K562 (cell line): ENCODE results near the gene CCNL1. TPM values are rescaled to one million over a fixed set of nuclear protein-coding genes. Genes with fewer than 3 reads are reported as not detected.
A peak's percentile ranks its signal among the peaks of the same experiment; 100 is the strongest.

Experiments
- ATAC-seq: fragments of 200-7000 bp; cut with Tn5 transposase; 3 replicates; pipeline ENCODE4 v1.9.1; 2020; ENCODE audit warnings: moderate library complexity
- BruUV-seq: library from RNA; stranded (reverse); fragments of 400-500 nt; replicated peaks from 2 replicates; lab custom pipeline; 2021; lab: Mats Ljungman, UMichigan
- CTCF ChIA-PET: fragments of 300-600 bp; formaldehyde crosslinking; extraction: SDS; loops from one replicate; lab custom pipeline; 2021; ENCODE audit warnings: low intra/inter-chr PET ratio; lab: Yijun Ruan, JAX
- POLR2A ChIA-PET: fragments of 300-600, 350-650 bp; sonication (Branson Sonifier 250); formaldehyde crosslinking; extraction: SDS; loops from one replicate; lab custom pipeline; 2021; ENCODE audit warnings: antibody characterized with exemption, inconsistent platforms; lab: Yijun Ruan, JAX
- DNase-seq, 4 experiments: peaks; one replicate each; pipeline versions ENCODE4 v3.0.0 to v3.0.0-alpha.2; 2011 to 2018; ENCODE audit warnings: low spot score in 3 of 4, mixed read lengths in 3 of 4; ENCODE audit errors: extremely low read depth in 1 of 4
- FAIRE-seq: peaks from 2 replicates; lab custom pipeline; 2011; peaks lifted over from hg19 to GRCh38; lab: Jason Lieb, UNC
- H2AFZ ChIP-seq: 2 replicates; pipeline ENCODE4 v1.6.0; 2011; ENCODE audit warnings: low read depth, low read length, control low read depth, inconsistent platforms
- H3K27ac ChIP-seq: fragments of 200-600 bp; 3 replicates; pipeline ENCODE4 v1.8.0; 2011; ENCODE audit warnings: low read depth, mild to moderate bottlenecking, control low read depth, inconsistent platforms, low read length, moderate library complexity, mixed read lengths; ENCODE audit errors: extremely low read depth
- H3K27me3 ChIP-seq, 2 experiments: fragments of 300-600 bp in 1 of 2; 2 replicates in 1 of 2; 3 replicates in 1 of 2; pipeline versions ENCODE4 v1.6.0 to v1.8.0; 2011; ENCODE audit warnings: inconsistent platforms in 2 of 2, low read length in 2 of 2, mild to moderate bottlenecking in 1 of 2, mixed read lengths in 1 of 2, moderate library complexity in 1 of 2; ENCODE audit not compliant: control insufficient read depth in 2 of 2, insufficient read depth in 2 of 2
- H3K36me3 ChIP-seq: fragments of 300-600 bp; 3 replicates; pipeline ENCODE4 v1.8.0; 2011; ENCODE audit warnings: mild to moderate bottlenecking, low read length, inconsistent platforms; ENCODE audit not compliant: control insufficient read depth, insufficient read depth
- H3K4me1 ChIP-seq, 2 experiments: fragments of 200-600 bp in 1 of 2; replicated peaks in 1 of 2; 2 replicates in 1 of 2; 3 replicates in 1 of 2; pipeline versions ENCODE4 v1.5.1 to v1.8.0; 2011; ENCODE audit warnings: inconsistent platforms in 2 of 2, low read length in 2 of 2, mild to moderate bottlenecking in 1 of 2, mixed read lengths in 1 of 2, moderate library complexity in 1 of 2; ENCODE audit not compliant: control insufficient read depth in 2 of 2, insufficient read depth in 2 of 2
- H3K4me2 ChIP-seq: 2 replicates; pipeline ENCODE4 v1.6.1; 2011; ENCODE audit warnings: low read length, control low read depth, inconsistent platforms, mixed read lengths; ENCODE audit not compliant: insufficient read depth
- H3K4me3 ChIP-seq: fragments of 200-600 bp; sonication (generic), shearing (Covaris generic); 2 replicates; pipeline ENCODE4 v1.5.1; 2016; ENCODE audit warnings: control low read depth, inconsistent platforms
- H3K79me2 ChIP-seq: fragments of 200-600 bp; 3 replicates; pipeline ENCODE4 v1.8.0; 2011; ENCODE audit warnings: low read length, inconsistent platforms; ENCODE audit not compliant: control insufficient read depth, insufficient read depth
- H3K9ac ChIP-seq, 2 experiments: 2 replicates each; pipeline versions ENCODE4 v1.6.0 to v1.6.1; 2011; ENCODE audit warnings: low read depth in 2 of 2, low read length in 2 of 2, control low read depth in 1 of 2, inconsistent platforms in 1 of 2, mild to moderate bottlenecking in 1 of 2, mixed read lengths in 1 of 2; ENCODE audit not compliant: insufficient read depth in 1 of 2
- H3K9me1 ChIP-seq: one replicate; pipeline ENCODE4 v1.6.0; 2011; ENCODE audit warnings: inconsistent platforms, mild to moderate bottlenecking, low read length, moderate library complexity; ENCODE audit not compliant: control insufficient read depth, insufficient read depth
- H3K9me3 ChIP-seq: replicated peaks from 2 replicates; pipeline ENCODE4 v1.5.1; 2011; ENCODE audit warnings: low read depth, low read length, inconsistent platforms; ENCODE audit not compliant: control insufficient read depth, insufficient read depth
- H4K20me1 ChIP-seq: replicated peaks from 2 replicates; pipeline ENCODE4 v1.6.1; 2011; ENCODE audit warnings: low read length, inconsistent platforms, mixed read lengths; ENCODE audit not compliant: control insufficient read depth, insufficient read depth
- ADNP ChIP-seq: fragments of 200-800 bp; sonication (Bioruptor generic); IDR thresholded peaks from 2 replicates; pipeline ENCODE4 v1.6.1; 2016; ENCODE audit warnings: missing genetic modification characterization, missing compliant biosample characterization
- ARHGAP35 ChIP-seq: fragments of 450-650 bp; IDR thresholded peaks from 2 replicates; pipeline ENCODE4 v1.6.1; 2018; ENCODE audit not compliant: partially characterized antibody
- GABPA ChIP-seq: fragments of 200-800 bp; sonication (Bioruptor generic); conservative IDR thresholded peaks from 2 replicates; pipeline ENCODE4 v1.6.1; 2016; ENCODE audit warnings: low read depth, missing genetic modification characterization, missing compliant biosample characterization
- HLTF ChIP-seq: fragments of 450-650 bp; IDR thresholded peaks from 2 replicates; pipeline ENCODE4 v1.6.1; 2016
- L3MBTL2 ChIP-seq: fragments of 450-650 bp; IDR thresholded peaks from 2 replicates; pipeline ENCODE4 v1.6.1; 2016; ENCODE audit warnings: mild to moderate bottlenecking, moderate library complexity
- PHB ChIP-seq: fragments of 250-450 bp; sonication (Bioruptor Pico); IDR thresholded peaks from 2 replicates; pipeline ENCODE4 v1.5.0; 2021
- RAD21 ChIP-seq, 2 experiments: fragments of 250-450 bp in 1 of 2; fragments of 450-650 bp in 1 of 2; sonication (Bioruptor Pico) in 1 of 2; formaldehyde crosslinking in 1 of 2; IDR thresholded peaks in 1 of 2; conservative IDR thresholded peaks in 1 of 2; 2 replicates each; pipeline versions ENCODE4 v1.4.0 to v1.8.0; 2020 to 2022; ENCODE audit warnings: mild to moderate bottlenecking in 2 of 2, moderate library complexity in 1 of 2
- SIN3A ChIP-seq, 2 experiments: fragments of 150-350 bp in 1 of 2; IDR thresholded peaks; 2 replicates each; pipeline ENCODE4 v1.6.1; 2011 to 2016; ENCODE audit warnings: borderline replicate concordance in 2 of 2, low read depth in 2 of 2, low read length in 2 of 2, mild to moderate bottlenecking in 2 of 2, moderate library complexity in 2 of 2; ENCODE audit not compliant: control insufficient read depth in 1 of 2
- WGBS: fragments of 100-300 bp; shearing (Covaris generic); methylation state at CpG from one replicate; pipeline ENCODE4 v1.1.6; 2016; ENCODE audit warnings: low coverage, mixed read lengths; ENCODE audit not compliant: insufficient coverage; ENCODE audit errors: missing lambda C conversion rate; 5-methylcytosine and 5-hydroxymethylcytosine counted together
- in situ Hi-C: fragments of 300-500 bp; cut with MboI; formaldehyde crosslinking; loops from 4 replicates; pipeline ENCODE4 v1.15.0; 2018; ENCODE audit warnings: inconsistent platforms, mixed read lengths
- intact Hi-C: fragments of 100-400 bp; cut with micrococcal nuclease; formaldehyde crosslinking; loops from 2 replicates; pipeline ENCODE4 v1.14.2; 2022
- polyA plus RNA-seq, 8 experiments: library from polyadenylated mRNA; depleted of rRNA in 4 of 8; stranded (reverse) in 5 of 8; unstranded in 3 of 8; fragments of >200 nt; fragmentation: Nextera tagmentation in 2 of 8; fragmentation: Illumina TruSeq in 1 of 8; extraction: Ambion mirVana in 2 of 8; extraction: Trizol in 1 of 8; gene quantifications; 2 replicates each; pipeline versions ENCODE4 v1.2.1 to v1.2.3, GENCODE V29; 2011 to 2014; ENCODE audit warnings: inconsistent platforms in 1 of 8, missing spikeins in 1 of 8
- total RNA-seq, 7 experiments: library from RNA; depleted of rRNA in 6 of 7; stranded (reverse); fragments of >200 nt in 6 of 7; fragmentation: Illumina TruSeq in 2 of 7; extraction: Trizol in 2 of 7; gene quantifications; 2 replicates each; pipeline versions ENCODE4 v1.2.1 to v1.2.3, GENCODE V29; 2011 to 2021; ENCODE audit warnings: low replicate concordance in 1 of 7
- TF ChIP-seq, protein P1 (sequence below): fragments of 200-800 bp; sonication (Bioruptor generic); IDR thresholded peaks from 2 replicates; pipeline ENCODE4 v1.6.1; 2017; ENCODE audit warnings: missing genetic modification characterization, missing compliant biosample characterization
- TF ChIP-seq, protein P2 (sequence below): fragments of 250-450 bp; sonication (Bioruptor Pico); IDR thresholded peaks from 2 replicates; pipeline ENCODE4 v1.4.0; 2020

CCNL1 gene
- total and polyA plus RNA-seq, 9 of the 15 experiments (the other 6 are each of a cell fraction or from before 2014, with no cell fraction given), result 16.1 to 186 (median 132) TPM

GRCh38 chr3:157130467-157131251, 29.3 kb downstream of the CCNL1 start (continued):
- TF ChIP-seq GABPA (no peak), HLTF (no peak)
- TF ChIP-seq, protein P1, sequence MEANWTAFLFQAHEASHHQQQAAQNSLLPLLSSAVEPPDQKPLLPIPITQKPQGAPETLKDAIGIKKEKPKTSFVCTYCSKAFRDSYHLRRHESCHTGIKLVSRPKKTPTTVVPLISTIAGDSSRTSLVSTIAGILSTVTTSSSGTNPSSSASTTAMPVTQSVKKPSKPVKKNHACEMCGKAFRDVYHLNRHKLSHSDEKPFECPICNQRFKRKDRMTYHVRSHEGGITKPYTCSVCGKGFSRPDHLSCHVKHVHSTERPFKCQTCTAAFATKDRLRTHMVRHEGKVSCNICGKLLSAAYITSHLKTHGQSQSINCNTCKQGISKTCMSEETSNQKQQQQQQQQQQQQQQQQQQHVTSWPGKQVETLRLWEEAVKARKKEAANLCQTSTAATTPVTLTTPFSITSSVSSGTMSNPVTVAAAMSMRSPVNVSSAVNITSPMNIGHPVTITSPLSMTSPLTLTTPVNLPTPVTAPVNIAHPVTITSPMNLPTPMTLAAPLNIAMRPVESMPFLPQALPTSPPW, result peak; percentile 42; the same call in 1 of the 2 replicates

- 44% methylated on average over 20 of the region's 20 CpGs for WGBS
- ChIA-PET CTCF (interaction anchor here (0.6 to 1.1 kb wide), 3 partner anchors 457 to 978 kb away, joined by 3 to 4 read pairs (median 4); no protein-coding TSS in a partner anchor), POLR2A (interaction anchor here (0.6 kb wide), 2 partner anchors 14 to 1157 kb away, joined by 3 to 5 read pairs; no protein-coding TSS in a partner anchor)
- no peaks in the 10 kb centered on the region for H3K79me2 ChIP-seq
- DNase-seq (peak in 1 of 4 experiments; percentile 19), ATAC-seq (peak; percentile 33), FAIRE-seq (no peak)
- H3K36me3 ChIP-seq, result no peaks in the 10 kb centered on the region
- no peaks in the 10 kb centered on the region for H4K20me1 ChIP-seq
- H3K4me2 ChIP-seq, result peak overlapping the region; percentile 43; the same call in 1 of the 2 replicates
- no peaks in the 10 kb centered on the region for H3K9me3 ChIP-seq
- peak overlapping the region; percentile 40 to 83 for H3K9ac ChIP-seq
- intact Hi-C loops (loop anchor here (1.0 to 10.0 kb wide), 6 partner anchors 15 to 215 kb away; no protein-coding TSS in a partner anchor), in situ Hi-C loops (loop anchor here (10.0 to 25.0 kb wide), 2 partner anchors 445 to 593 kb away; no protein-coding TSS in a partner anchor)
- no peak overlapping the region for H3K4me3 ChIP-seq
- H3K27ac ChIP-seq, result peak overlapping the region; percentile 48; the same call in 2 of the 3 replicates
- H2AFZ ChIP-seq, result peak overlapping the region; percentile 92
- BruUV-seq, result no TSS peak
- H3K9me1 ChIP-seq, result no peaks in the 10 kb centered on the region
- H3K4me1 ChIP-seq, result peaks cover 29 to 68% of the 10 kb centered on the region in 2 experiments
- H3K27me3 ChIP-seq, result no peaks in the 10 kb centered on the region
- TF ChIP-seq ARHGAP35, result no peak
- TF ChIP-seq ADNP (tag), result no peak
- TF ChIP-seq SIN3A (IDR thresholded peaks at IDR 0.05; ENCODE audit: borderline replicate concordance in 2 of 2, control insufficient read depth in 1 of 2, low read depth in 2 of 2, low read length in 2 of 2), result no peak
- TF ChIP-seq, protein P2, sequence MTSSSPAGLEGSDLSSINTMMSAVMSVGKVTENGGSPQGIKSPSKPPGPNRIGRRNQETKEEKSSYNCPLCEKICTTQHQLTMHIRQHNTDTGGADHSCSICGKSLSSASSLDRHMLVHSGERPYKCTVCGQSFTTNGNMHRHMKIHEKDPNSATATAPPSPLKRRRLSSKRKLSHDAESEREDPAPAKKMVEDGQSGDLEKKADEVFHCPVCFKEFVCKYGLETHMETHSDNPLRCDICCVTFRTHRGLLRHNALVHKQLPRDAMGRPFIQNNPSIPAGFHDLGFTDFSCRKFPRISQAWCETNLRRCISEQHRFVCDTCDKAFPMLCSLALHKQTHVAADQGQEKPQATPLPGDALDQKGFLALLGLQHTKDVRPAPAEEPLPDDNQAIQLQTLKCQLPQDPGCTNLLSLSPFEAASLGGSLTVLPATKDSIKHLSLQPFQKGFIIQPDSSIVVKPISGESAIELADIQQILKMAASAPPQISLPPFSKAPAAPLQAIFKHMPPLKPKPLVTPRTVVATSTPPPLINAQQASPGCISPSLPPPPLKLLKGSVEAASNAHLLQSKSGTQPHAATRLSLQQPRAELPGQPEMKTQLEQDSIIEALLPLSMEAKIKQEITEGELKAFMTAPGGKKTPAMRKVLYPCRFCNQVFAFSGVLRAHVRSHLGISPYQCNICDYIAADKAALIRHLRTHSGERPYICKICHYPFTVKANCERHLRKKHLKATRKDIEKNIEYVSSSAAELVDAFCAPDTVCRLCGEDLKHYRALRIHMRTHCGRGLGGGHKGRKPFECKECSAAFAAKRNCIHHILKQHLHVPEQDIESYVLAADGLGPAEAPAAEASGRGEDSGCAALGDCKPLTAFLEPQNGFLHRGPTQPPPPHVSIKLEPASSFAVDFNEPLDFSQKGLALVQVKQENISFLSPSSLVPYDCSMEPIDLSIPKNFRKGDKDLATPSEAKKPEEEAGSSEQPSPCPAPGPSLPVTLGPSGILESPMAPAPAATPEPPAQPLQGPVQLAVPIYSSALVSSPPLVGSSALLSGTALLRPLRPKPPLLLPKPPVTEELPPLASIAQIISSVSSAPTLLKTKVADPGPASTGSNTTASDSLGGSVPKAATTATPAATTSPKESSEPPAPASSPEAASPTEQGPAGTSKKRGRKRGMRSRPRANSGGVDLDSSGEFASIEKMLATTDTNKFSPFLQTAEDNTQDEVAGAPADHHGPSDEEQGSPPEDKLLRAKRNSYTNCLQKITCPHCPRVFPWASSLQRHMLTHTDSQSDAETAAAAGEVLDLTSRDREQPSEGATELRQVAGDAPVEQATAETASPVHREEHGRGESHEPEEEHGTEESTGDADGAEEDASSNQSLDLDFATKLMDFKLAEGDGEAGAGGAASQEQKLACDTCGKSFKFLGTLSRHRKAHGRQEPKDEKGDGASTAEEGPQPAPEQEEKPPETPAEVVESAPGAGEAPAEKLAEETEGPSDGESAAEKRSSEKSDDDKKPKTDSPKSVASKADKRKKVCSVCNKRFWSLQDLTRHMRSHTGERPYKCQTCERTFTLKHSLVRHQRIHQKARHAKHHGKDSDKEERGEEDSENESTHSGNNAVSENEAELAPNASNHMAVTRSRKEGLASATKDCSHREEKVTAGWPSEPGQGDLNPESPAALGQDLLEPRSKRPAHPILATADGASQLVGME (CRISPR knock-in tag), result no peak
- TF ChIP-seq L3MBTL2, result peak; percentile 37; the same call in 1 of the 2 replicates
- no peak for TF ChIP-seq PHB
- peak in 1 of 2 experiments; percentile 22; a peak in 2 of 4 replicates for TF ChIP-seq RAD21 (CRISPR knock-in tag; conservative IDR thresholded peaks at IDR 0.05 in 1 of 2, IDR thresholded peaks at IDR 0.05 in 1 of 2)
These were observed 30.0 kb downstream of the CCNL1 start for GRCh38 chr3:157129803-157130466.
